Liver (tissue), 9 donors: ENCODE data around the gene GPR179. TPM values are rescaled to one million over a fixed set of nuclear protein-coding genes. Genes with fewer than 3 reads are reported as not detected.

Experiments
- DNase-seq: peaks from one replicate; pipeline ENCODE4 v3.0.0-alpha.2; 2017; ENCODE audit warnings: low spot score
- H3K27ac ChIP-seq, 2 donors: one replicate each; pipeline ENCODE4 v1.7.0; 2013; ENCODE audit warnings: inconsistent platforms in 2 of 2, low read length in 2 of 2, control low read depth in 1 of 2, low read depth in 1 of 2, mild to moderate bottlenecking in 1 of 2
- H3K27me3 ChIP-seq, 4 donors: one replicate each; pipeline versions ENCODE4 v1.6.1 to v1.7.0; 2013; ENCODE audit warnings: low read length in 3 of 4, inconsistent platforms in 1 of 4, mild to moderate bottlenecking in 1 of 4, moderate library complexity in 1 of 4; ENCODE audit not compliant: control insufficient read depth in 4 of 4, insufficient read depth in 4 of 4
- H3K36me3 ChIP-seq, 4 donors: one replicate each; pipeline versions ENCODE4 v1.6.1 to v1.7.0; 2013; ENCODE audit warnings: low read length in 3 of 4, mild to moderate bottlenecking in 3 of 4, low read depth in 1 of 4, moderate library complexity in 1 of 4; ENCODE audit not compliant: control insufficient read depth in 4 of 4, insufficient read depth in 3 of 4
- H3K4me1 ChIP-seq, 4 donors: one replicate each; pipeline versions ENCODE4 v1.6.1 to v1.7.0; 2013; ENCODE audit warnings: low read length in 3 of 4, mild to moderate bottlenecking in 3 of 4, moderate library complexity in 1 of 4; ENCODE audit not compliant: control insufficient read depth in 4 of 4, insufficient read depth in 4 of 4
- H3K4me3 ChIP-seq, 3 donors: one replicate each; pipeline versions ENCODE4 v1.6.1 to v1.7.0; 2013; ENCODE audit warnings: low read length in 3 of 3, control low read depth in 1 of 3, low read depth in 1 of 3, mild to moderate bottlenecking in 1 of 3
- H3K9ac ChIP-seq, 2 donors: one replicate each; pipeline ENCODE4 v1.7.0; 2013; ENCODE audit warnings: low read length in 2 of 2, mild to moderate bottlenecking in 2 of 2, moderate library complexity in 2 of 2, control low read depth in 1 of 2, low read depth in 1 of 2
- H3K9me3 ChIP-seq, 4 donors: one replicate each; pipeline versions ENCODE4 v1.6.1 to v1.7.0; 2013; ENCODE audit warnings: low read length in 3 of 4; ENCODE audit not compliant: control insufficient read depth in 4 of 4
- ATF3 ChIP-seq: IDR thresholded peaks from 2 replicates; pipeline ENCODE4 v1.6.1; 2016; ENCODE audit warnings: antibody characterized with exemption
- CTCF ChIP-seq: fragments of 150-350 bp; IDR thresholded peaks from 2 replicates; pipeline ENCODE4 v1.5.1; 2017; ENCODE audit warnings: improper control_type of control experiment, low read depth, low read length; ENCODE audit not compliant: missing input control
- EGR1 ChIP-seq, 2 donors: IDR thresholded peaks; 2 replicates each; pipeline ENCODE4 v1.6.1; 2016 to 2018; ENCODE audit warnings: antibody characterized with exemption in 2 of 2, low read depth in 2 of 2
- FOXA1 ChIP-seq: IDR thresholded peaks from 2 replicates; pipeline ENCODE4 v1.6.1; 2016; ENCODE audit warnings: antibody characterized with exemption
- GABPA ChIP-seq, 2 donors: IDR thresholded peaks in 1 of 2; conservative IDR thresholded peaks in 1 of 2; 2 replicates each; pipeline ENCODE4 v1.6.1; 2016; ENCODE audit warnings: antibody characterized with exemption in 2 of 2, mild to moderate bottlenecking in 1 of 2, moderate library complexity in 1 of 2
- HNF4A ChIP-seq, 2 donors: conservative IDR thresholded peaks; 2 replicates each; pipeline ENCODE4 v1.6.1; 2016; ENCODE audit warnings: antibody characterized with exemption in 2 of 2, mild to moderate bottlenecking in 2 of 2
- HNF4G ChIP-seq: IDR thresholded peaks from 2 replicates; pipeline ENCODE4 v1.6.1; 2016; ENCODE audit warnings: antibody characterized with exemption
- JUND ChIP-seq, 2 donors: IDR thresholded peaks; 2 replicates each; pipeline ENCODE4 v1.6.1; 2016; ENCODE audit warnings: antibody characterized with exemption in 2 of 2
- MAX ChIP-seq: IDR thresholded peaks from 2 replicates; pipeline ENCODE4 v1.6.1; 2016; ENCODE audit warnings: antibody characterized with exemption
- NR2F2 ChIP-seq: IDR thresholded peaks from 2 replicates; pipeline ENCODE4 v1.6.1; 2016; ENCODE audit warnings: antibody characterized with exemption
- RAD21 ChIP-seq, 2 donors: IDR thresholded peaks; 2 replicates each; pipeline ENCODE4 v1.6.1; 2016; ENCODE audit warnings: antibody characterized with exemption in 2 of 2, mild to moderate bottlenecking in 2 of 2
- REST ChIP-seq: IDR thresholded peaks from 2 replicates; pipeline ENCODE4 v1.6.1; 2016; ENCODE audit warnings: antibody characterized with exemption, mild to moderate bottlenecking
- RXRA ChIP-seq, 2 donors: IDR thresholded peaks; 2 replicates each; pipeline ENCODE4 v1.6.1; 2017 to 2018; ENCODE audit warnings: antibody characterized with exemption in 2 of 2, mild to moderate bottlenecking in 1 of 2
- SP1 ChIP-seq: IDR thresholded peaks from 2 replicates; pipeline ENCODE4 v1.6.1; 2018; ENCODE audit warnings: antibody characterized with exemption, mild to moderate bottlenecking
- TAF1 ChIP-seq: conservative IDR thresholded peaks from 2 replicates; pipeline ENCODE4 v1.6.1; 2016; ENCODE audit warnings: antibody characterized with exemption, mild to moderate bottlenecking
- YY1 ChIP-seq: IDR thresholded peaks from 2 replicates; pipeline ENCODE4 v1.6.1; 2016; ENCODE audit warnings: antibody characterized with exemption, mild to moderate bottlenecking
- ZBTB33 ChIP-seq: IDR thresholded peaks from 2 replicates; pipeline ENCODE4 v1.6.1; 2016; ENCODE audit warnings: antibody characterized with exemption
- WGBS: extraction: QIAGEN DNeasy Blood & Tissue Kit; methylation state at CpG from one replicate; pipeline ENCODE4 v1.1.7; 2013; 5-methylcytosine and 5-hydroxymethylcytosine counted together
- polyA plus RNA-seq, 2 donors: library from polyadenylated mRNA; stranded (reverse) in 1 of 2; unstranded in 1 of 2; fragments of 200-250 nt in 1 of 2; fragments of >200 nt in 1 of 2; fragmentation: Nextera tagmentation in 1 of 2; extraction: Ambion mirVana in 1 of 2; gene quantifications; one replicate each; pipeline versions ENCODE4 v1.2.1 to v1.2.3, GENCODE V29; 2013 to 2015
- total RNA-seq, 2 donors: library from RNA; depleted of rRNA; stranded (reverse); fragments of >200 nt; gene quantifications; one replicate each; pipeline ENCODE4 v1.2.3, GENCODE V29; 2014
- donor health status: healthy.
- donor health status: healthy.
- donor health status: healthy.
- donor health status: healthy.
- donor health status: healthy.

GPR179 gene
- total and polyA plus RNA-seq, 4 donors = under 0.01 to 0.05 (median 0.01) TPM; not detected in 1

GRCh38 chr17:38354466-38354865 lies 10.7 kb upstream of the GPR179 start:
- H3K4me1 ChIP-seq = peaks cover 6 to 34% (median 17%) of the 10 kb centered on the region in 4 donors
- H3K4me3 ChIP-seq = no peak overlapping the region
- no peak overlapping the region for H3K9ac ChIP-seq
- H3K27me3 ChIP-seq = no peaks in the 10 kb centered on the region
- TF ChIP-seq JUND (IDR thresholded peaks at IDR 0.05) = no peak
- no peak for TF ChIP-seq CTCF
- no peak for TF ChIP-seq HNF4G
- no peak for TF ChIP-seq HNF4A (conservative IDR thresholded peaks at IDR 0.05)
- no peak for TF ChIP-seq FOXA1
- no peak for TF ChIP-seq REST
- no peak for TF ChIP-seq ATF3
- TF ChIP-seq SP1 = no peak
- TF ChIP-seq TAF1 = no peak
- TF ChIP-seq ZBTB33 = no peak
- TF ChIP-seq EGR1 (IDR thresholded peaks at IDR 0.05; ENCODE audit: low read depth in 2 of 2) = no peak
- TF ChIP-seq RAD21 (IDR thresholded peaks at IDR 0.05) = no peak
- TF ChIP-seq NR2F2 = no peak
- TF ChIP-seq MAX = no peak
- no peak for TF ChIP-seq RXRA (IDR thresholded peaks at IDR 0.05)
- TF ChIP-seq GABPA (IDR thresholded peaks at IDR 0.05 in 1 of 2, conservative IDR thresholded peaks at IDR 0.05 in 1 of 2) = no peak
- no peak for TF ChIP-seq YY1
- no peak for DNase-seq
- 92% methylated on average over 7 of the region's 7 CpGs for WGBS
- no peaks in the 10 kb centered on the region for H3K36me3 ChIP-seq
- no peaks in the 10 kb centered on the region for H3K9me3 ChIP-seq
- H3K27ac ChIP-seq = no peak overlapping the region
